H9 (cell line): ENCODE data around the gene USP49. TPM values are rescaled to one million over a fixed set of nuclear protein-coding genes. Genes with fewer than 3 reads are reported as not detected.

Source experiments
- DNase-seq: peaks from one replicate; pipeline ENCODE4 v3.0.0-alpha.2; 2017
- H2AFZ ChIP-seq: one replicate; pipeline ENCODE4 v1.6.1; 2013; ENCODE audit warnings: mild to moderate bottlenecking, low read length, control low read depth, moderate library complexity
- H2AK5ac ChIP-seq: 2 replicates; pipeline ENCODE4 v1.6.1; 2013; ENCODE audit warnings: low read length, control low read depth, mixed read lengths; ENCODE audit not compliant: insufficient read length
- H2BK120ac ChIP-seq: one replicate; pipeline ENCODE4 v1.6.1; 2013; ENCODE audit warnings: low read depth, mild to moderate bottlenecking, low read length, control low read depth, inconsistent platforms; ENCODE audit not compliant: poor library complexity, severe bottlenecking
- H2BK12ac ChIP-seq: 2 replicates; pipeline ENCODE4 v1.6.1; 2013; ENCODE audit warnings: low read length, control low read depth, mixed read lengths, low read depth; ENCODE audit not compliant: insufficient read length
- H2BK15ac ChIP-seq: 2 replicates; pipeline ENCODE4 v1.6.1; 2013; ENCODE audit warnings: low read depth, low read length, control low read depth
- H2BK20ac ChIP-seq: one replicate; pipeline ENCODE4 v1.6.1; 2013; ENCODE audit warnings: low read depth, mild to moderate bottlenecking, low read length, control low read depth, inconsistent platforms; ENCODE audit not compliant: poor library complexity, severe bottlenecking
- H2BK5ac ChIP-seq: 2 replicates; pipeline ENCODE4 v1.6.1; 2013; ENCODE audit warnings: low read length, control low read depth, mixed read lengths; ENCODE audit not compliant: insufficient read length
- H3K14ac ChIP-seq: 2 replicates; pipeline ENCODE4 v1.6.1; 2013; ENCODE audit warnings: low read length, control low read depth; ENCODE audit not compliant: insufficient read depth
- H3K18ac ChIP-seq: 2 replicates; pipeline ENCODE4 v1.6.1; 2013; ENCODE audit warnings: low read depth, mild to moderate bottlenecking, mixed read lengths, low read length, control low read depth; ENCODE audit not compliant: insufficient read length
- H3K23ac ChIP-seq: 2 replicates; pipeline ENCODE4 v1.6.1; 2013; ENCODE audit warnings: low read length, control low read depth, mixed read lengths, low read depth; ENCODE audit not compliant: insufficient read length
- H3K23me2 ChIP-seq: 2 replicates; pipeline ENCODE4 v1.6.1; 2013; ENCODE audit warnings: low read depth, mild to moderate bottlenecking, mixed read lengths, low read length, control low read depth; ENCODE audit not compliant: insufficient read length, poor library complexity, severe bottlenecking
- H3K27ac ChIP-seq: 2 replicates; pipeline ENCODE4 v1.5.1; 2013; ENCODE audit warnings: low read length, control low read depth, mixed read lengths, low read depth; ENCODE audit not compliant: insufficient read length
- H3K27me3 ChIP-seq: 2 replicates; pipeline ENCODE4 v1.6.1; 2013; ENCODE audit warnings: low read length, control low read depth, inconsistent platforms; ENCODE audit not compliant: insufficient read depth
- H3K4ac ChIP-seq: 2 replicates; pipeline ENCODE4 v1.6.1; 2013; ENCODE audit warnings: low read depth, mild to moderate bottlenecking, control low read depth, inconsistent platforms, low read length, moderate library complexity
- H3K4me1 ChIP-seq: 2 replicates; pipeline ENCODE4 v1.6.1; 2013; ENCODE audit warnings: low read length, control low read depth, inconsistent platforms; ENCODE audit not compliant: insufficient read depth
- H3K4me2 ChIP-seq: 2 replicates; pipeline ENCODE4 v1.6.1; 2013; ENCODE audit warnings: low read length, control low read depth, mixed read lengths; ENCODE audit not compliant: insufficient read length, insufficient read depth
- H3K56ac ChIP-seq: 2 replicates; pipeline ENCODE4 v1.6.1; 2013; ENCODE audit warnings: low read depth, mild to moderate bottlenecking, mixed read lengths, low read length, control low read depth; ENCODE audit not compliant: insufficient read length
- H3K79me1 ChIP-seq: 2 replicates; pipeline ENCODE4 v1.6.1; 2013; ENCODE audit warnings: low read depth, mild to moderate bottlenecking, moderate library complexity, low read length, control low read depth, inconsistent platforms; ENCODE audit not compliant: insufficient read depth, poor library complexity, severe bottlenecking
- H3K79me2 ChIP-seq: 2 replicates; pipeline ENCODE4 v1.6.1; 2013; ENCODE audit warnings: low read length, control low read depth, inconsistent platforms; ENCODE audit not compliant: insufficient read depth
- H3K9ac ChIP-seq: 2 replicates; pipeline ENCODE4 v1.6.1; 2013; ENCODE audit warnings: low read length, control low read depth, mixed read lengths; ENCODE audit not compliant: insufficient read length; ENCODE audit errors: extremely low read depth
- H3K9me3 ChIP-seq: one replicate; pipeline ENCODE4 v1.6.1; 2013; ENCODE audit warnings: low read depth, low read length, inconsistent platforms; ENCODE audit not compliant: control insufficient read depth
- H3T11ph ChIP-seq: one replicate; pipeline ENCODE4 v1.6.1; 2013; ENCODE audit warnings: mild to moderate bottlenecking, low read length, control low read depth, inconsistent platforms
- H4K20me1 ChIP-seq: one replicate; pipeline ENCODE4 v1.6.1; 2013; ENCODE audit not compliant: control insufficient read depth, insufficient read length, insufficient read depth
- H4K5ac ChIP-seq: 2 replicates; pipeline ENCODE4 v1.6.1; 2013; ENCODE audit warnings: low read depth, mild to moderate bottlenecking, mixed read lengths, low read length, control low read depth; ENCODE audit not compliant: insufficient read length
- H4K8ac ChIP-seq: replicated peaks from 2 replicates; pipeline ENCODE4 v1.6.1; 2013; ENCODE audit warnings: low read length, control low read depth, mixed read lengths, low read depth; ENCODE audit not compliant: insufficient read length
- H4K91ac ChIP-seq: 2 replicates; pipeline ENCODE4 v1.6.1; 2013; ENCODE audit warnings: low read depth, mild to moderate bottlenecking, moderate library complexity, mixed read lengths, low read length, control low read depth; ENCODE audit not compliant: insufficient read length
- H3K27ac Mint-ChIP-seq, 3 experiments: 2 replicates in 2 of 3; 3 replicates in 1 of 3; pipeline ENCODE4 v1.8.0; 2020 to 2021; ENCODE audit warnings: mixed read lengths in 3 of 3, mild to moderate bottlenecking in 1 of 3, moderate library complexity in 1 of 3
- H3K27me3 Mint-ChIP-seq: 2 replicates; pipeline ENCODE4 v1.8.0; 2021; ENCODE audit warnings: low read depth, mild to moderate bottlenecking, moderate library complexity, mixed read lengths
- H3K36me3 Mint-ChIP-seq, 3 experiments: 2 replicates in 2 of 3; 3 replicates in 1 of 3; pipeline ENCODE4 v1.8.0; 2020 to 2021; ENCODE audit warnings: low read depth in 3 of 3, mixed read lengths in 3 of 3; ENCODE audit not compliant: insufficient read depth in 1 of 3
- H3K4me1 Mint-ChIP-seq, 2 experiments: 2 replicates each; pipeline ENCODE4 v1.8.0; 2020; ENCODE audit warnings: mixed read lengths in 2 of 2
- H3K4me3 Mint-ChIP-seq, 2 experiments: 2 replicates in 1 of 2; 3 replicates in 1 of 2; pipeline ENCODE4 v1.8.0; 2020 to 2021; ENCODE audit warnings: mild to moderate bottlenecking in 2 of 2, mixed read lengths in 2 of 2, moderate library complexity in 1 of 2
- H3K9me3 Mint-ChIP-seq, 2 experiments: 2 replicates in 1 of 2; 3 replicates in 1 of 2; pipeline ENCODE4 v1.8.0; 2020; ENCODE audit warnings: mild to moderate bottlenecking in 2 of 2, mixed read lengths in 2 of 2, moderate library complexity in 1 of 2
- WGBS: extraction: QIAGEN DNeasy Blood & Tissue Kit; methylation state at CpG from one replicate; pipeline ENCODE4 v1.1.7; 2013; ENCODE audit warnings: missing lambda C conversion rate, low lambda C conversion rate, mixed read lengths; ENCODE audit not compliant: insufficient read length; ENCODE audit errors: extremely low coverage; 5-methylcytosine and 5-hydroxymethylcytosine counted together
- total RNA-seq: library from RNA; stranded (reverse); gene quantifications from 2 replicates; pipeline ENCODE4 v1.2.1, GENCODE V29; 2021
- TF ChIP-seq, protein P1 (sequence below): fragments of 200-600 bp; sonication (generic); conservative IDR thresholded peaks from 3 replicates; pipeline ENCODE4 v1.8.0; 2021; ENCODE audit warnings: antibody characterized with exemption, mild to moderate bottlenecking

Gene USP49
- total RNA-seq, 1 experiment from 2014 or later, result 19.0 TPM

DNA sequence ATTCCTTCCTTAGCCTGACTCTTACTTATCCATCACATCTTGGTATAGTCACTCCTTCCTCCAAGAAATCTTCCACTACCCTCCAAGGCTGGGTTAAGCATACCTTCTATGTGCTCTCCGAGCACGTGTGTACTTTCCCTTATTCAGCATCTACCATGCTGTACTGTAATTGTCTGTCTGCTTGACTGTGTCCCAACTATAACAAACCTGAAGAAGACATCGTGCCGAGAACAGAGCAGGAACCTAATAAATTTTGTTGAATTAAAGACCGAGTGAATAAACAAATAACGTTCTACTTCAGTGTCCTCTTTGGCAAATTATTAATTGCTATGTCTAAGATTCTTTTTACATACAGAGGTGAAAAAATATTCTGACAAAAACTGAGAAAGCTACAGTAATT lies 35.8 kb downstream of the USP49 start:
- Mint-ChIP-seq H3K27me3 (no peaks in the 10 kb centered on the region), H3K27ac (no peak overlapping the region), H3K4me1 (no peaks in the 10 kb centered on the region), H3K9me3 (no peaks in the 10 kb centered on the region), H3K4me3 (no peak overlapping the region; a peak in 1 of 5 replicates), H3K36me3 (no peaks in the 10 kb centered on the region; a peak in 1 of 7 replicates)
- no peaks in the 10 kb centered on the region for H3K4me1 ChIP-seq
- H2BK120ac ChIP-seq, result no peak overlapping the region
- no peak overlapping the region for H3K4me2 ChIP-seq
- no peak overlapping the region for H2BK12ac ChIP-seq
- no peak overlapping the region for H2BK15ac ChIP-seq
- no peaks in the 10 kb centered on the region for H3K9me3 ChIP-seq
- no peak overlapping the region for H2BK20ac ChIP-seq
- H3K9ac ChIP-seq, result no peak overlapping the region
- H4K5ac ChIP-seq, result no peak overlapping the region
- no peak overlapping the region for H3T11ph ChIP-seq
- H4K20me1 ChIP-seq, result no peaks in the 10 kb centered on the region
- no peak overlapping the region for H3K27ac ChIP-seq
- H3K18ac ChIP-seq, result no peak overlapping the region
- H3K23ac ChIP-seq, result no peak overlapping the region
- no peak overlapping the region for H3K4ac ChIP-seq
- H2AFZ ChIP-seq, result no peak overlapping the region
- H3K79me2 ChIP-seq, result no peaks in the 10 kb centered on the region
- no peaks in the 10 kb centered on the region for H3K79me1 ChIP-seq
- no peak for DNase-seq
- H2BK5ac ChIP-seq, result no peak overlapping the region
- no peak overlapping the region for H4K91ac ChIP-seq
- no CpG with 5 or more reads among the region's 6 CpGs for WGBS
- no peak overlapping the region for H4K8ac ChIP-seq
- TF ChIP-seq, protein P1, sequence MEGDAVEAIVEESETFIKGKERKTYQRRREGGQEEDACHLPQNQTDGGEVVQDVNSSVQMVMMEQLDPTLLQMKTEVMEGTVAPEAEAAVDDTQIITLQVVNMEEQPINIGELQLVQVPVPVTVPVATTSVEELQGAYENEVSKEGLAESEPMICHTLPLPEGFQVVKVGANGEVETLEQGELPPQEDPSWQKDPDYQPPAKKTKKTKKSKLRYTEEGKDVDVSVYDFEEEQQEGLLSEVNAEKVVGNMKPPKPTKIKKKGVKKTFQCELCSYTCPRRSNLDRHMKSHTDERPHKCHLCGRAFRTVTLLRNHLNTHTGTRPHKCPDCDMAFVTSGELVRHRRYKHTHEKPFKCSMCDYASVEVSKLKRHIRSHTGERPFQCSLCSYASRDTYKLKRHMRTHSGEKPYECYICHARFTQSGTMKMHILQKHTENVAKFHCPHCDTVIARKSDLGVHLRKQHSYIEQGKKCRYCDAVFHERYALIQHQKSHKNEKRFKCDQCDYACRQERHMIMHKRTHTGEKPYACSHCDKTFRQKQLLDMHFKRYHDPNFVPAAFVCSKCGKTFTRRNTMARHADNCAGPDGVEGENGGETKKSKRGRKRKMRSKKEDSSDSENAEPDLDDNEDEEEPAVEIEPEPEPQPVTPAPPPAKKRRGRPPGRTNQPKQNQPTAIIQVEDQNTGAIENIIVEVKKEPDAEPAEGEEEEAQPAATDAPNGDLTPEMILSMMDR, result no peak
- no peak overlapping the region for H2AK5ac ChIP-seq
- no peak overlapping the region for H3K14ac ChIP-seq
- no peaks in the 10 kb centered on the region for H3K27me3 ChIP-seq
- H3K56ac ChIP-seq, result no peak overlapping the region
- H3K23me2 ChIP-seq, result no peaks in the 10 kb centered on the region
